GM23338 (cell line): ENCODE results near the gene RPN1. TPM values are rescaled to one million over a fixed set of nuclear protein-coding genes. Genes with fewer than 3 reads are reported as not detected.

Source experiments
- ATAC-seq: fragments of 200-7000 bp; cut with Tn5 transposase; 3 replicates; pipeline ENCODE4 v1.9.1; 2020
- DNase-seq: peaks from one replicate; pipeline ENCODE4 v3.0.0-alpha.2; 2015; ENCODE audit warnings: low spot score
- H2AFZ ChIP-seq: fragments of 200-600 bp; sonication (generic); 2 replicates; pipeline ENCODE4 v1.8.0; 2016; ENCODE audit warnings: antibody characterized with exemption, mild to moderate bottlenecking, moderate library complexity
- H3F3A ChIP-seq: fragments of 200-600 bp; sonication (generic); replicated peaks from 2 replicates; pipeline ENCODE4 v1.8.0; 2017; ENCODE audit warnings: antibody characterized with exemption, mixed run types, low read depth
- H3K27ac ChIP-seq: fragments of 200-600 bp; sonication (generic); 2 replicates; pipeline ENCODE4 v1.6.1; 2016; ENCODE audit warnings: low read depth
- H3K27me3 ChIP-seq: fragments of 200-600 bp; sonication (generic); 2 replicates; pipeline ENCODE4 v1.8.0; 2016; ENCODE audit warnings: mild to moderate bottlenecking, mixed run types, moderate library complexity; ENCODE audit not compliant: insufficient read depth
- H3K36me3 ChIP-seq: fragments of 200-600 bp; sonication (generic); 2 replicates; pipeline ENCODE4 v1.8.0; 2016; ENCODE audit warnings: mild to moderate bottlenecking; ENCODE audit not compliant: insufficient read depth
- H3K4me1 ChIP-seq: fragments of 200-600 bp; sonication (generic); 2 replicates; pipeline ENCODE4 v1.8.0; 2016; ENCODE audit warnings: mild to moderate bottlenecking, moderate library complexity; ENCODE audit not compliant: insufficient read depth
- H3K4me2 ChIP-seq: fragments of 200-600 bp; sonication (generic); 2 replicates; pipeline ENCODE4 v1.7.1; 2017; ENCODE audit warnings: mixed run types
- H3K4me3 ChIP-seq: fragments of 200-600 bp; sonication (generic); 2 replicates; pipeline ENCODE4 v1.6.1; 2016; ENCODE audit warnings: mixed run types
- H3K79me2 ChIP-seq: fragments of 200-600 bp; sonication (generic); replicated peaks from 2 replicates; pipeline ENCODE4 v1.8.0; 2017; ENCODE audit warnings: mild to moderate bottlenecking; ENCODE audit not compliant: insufficient read depth
- H3K9me2 ChIP-seq: fragments of 200-600 bp; sonication (generic); 2 replicates; pipeline ENCODE4 v1.8.0; 2017; ENCODE audit not compliant: insufficient read depth
- H4K20me1 ChIP-seq: fragments of 200-600 bp; sonication (generic); replicated peaks from 2 replicates; pipeline ENCODE4 v1.8.0; 2017; ENCODE audit warnings: mild to moderate bottlenecking; ENCODE audit not compliant: insufficient read depth
- H3K27ac Mint-ChIP-seq: 2 replicates; pipeline ENCODE4 v1.8.0; 2020; ENCODE audit warnings: inconsistent platforms, mild to moderate bottlenecking, moderate library complexity, mixed read lengths
- H3K27me3 Mint-ChIP-seq: 3 replicates; pipeline ENCODE4 v1.8.0; 2022; ENCODE audit warnings: low read depth, mild to moderate bottlenecking, moderate library complexity, mixed read lengths, inconsistent platforms; ENCODE audit not compliant: insufficient read depth, poor library complexity
- H3K36me3 Mint-ChIP-seq: 3 replicates; pipeline ENCODE4 v1.8.0; 2021; ENCODE audit warnings: low read depth, mild to moderate bottlenecking, inconsistent platforms, moderate library complexity, mixed read lengths
- H3K4me1 Mint-ChIP-seq: 3 replicates; pipeline ENCODE4 v1.8.0; 2020; ENCODE audit warnings: mild to moderate bottlenecking, inconsistent platforms, mixed read lengths
- H3K4me3 Mint-ChIP-seq: 3 replicates; pipeline ENCODE4 v1.8.0; 2021; ENCODE audit warnings: moderate library complexity, mild to moderate bottlenecking, inconsistent platforms, mixed read lengths
- H3K9me3 Mint-ChIP-seq: 3 replicates; pipeline ENCODE4 v1.8.0; 2020; ENCODE audit warnings: moderate library complexity, mild to moderate bottlenecking, inconsistent platforms, mixed read lengths
- EZH2phosphoT487 ChIP-seq: fragments of 200-600 bp; sonication (generic); IDR thresholded peaks from one replicate; pipeline ENCODE4 v1.8.1; 2018; ENCODE audit warnings: antibody characterized with exemption; ENCODE audit not compliant: unreplicated experiment
- ZNF114 ChIP-seq: fragments of 250-450 bp; sonication (Bioruptor Pico); IDR thresholded peaks from 2 replicates; pipeline ENCODE4 v1.5.0; 2020; ENCODE audit warnings: mild to moderate bottlenecking, moderate library complexity
- polyA plus RNA-seq: library from polyadenylated mRNA; unstranded; fragments of >200 nt; fragmentation: Nextera tagmentation; extraction: Ambion mirVana; gene quantifications from 2 replicates; pipeline ENCODE4 v1.2.1, GENCODE V29; 2016
- total RNA-seq: library from RNA; depleted of rRNA; stranded (reverse); fragments of >200 nt; shearing (Covaris generic); gene quantifications from 2 replicates; pipeline ENCODE4 v1.2.3, GENCODE V29; 2014
- TF ChIP-seq, protein P1 (sequence below): fragments of 250-450 bp; sonication (Bioruptor Pico); IDR thresholded peaks from 2 replicates; pipeline ENCODE4 v1.5.0; 2020; ENCODE audit warnings: mild to moderate bottlenecking, moderate library complexity
- TF ChIP-seq, protein P2 (sequence below): IDR thresholded peaks from one replicate; pipeline ENCODE4 v1.6.1; 2018; ENCODE audit warnings: antibody characterized with exemption; ENCODE audit not compliant: unreplicated experiment

Gene RPN1
- total and polyA plus RNA-seq, 2 experiments from 2014 or later: 111 to 231 TPM

DNA sequence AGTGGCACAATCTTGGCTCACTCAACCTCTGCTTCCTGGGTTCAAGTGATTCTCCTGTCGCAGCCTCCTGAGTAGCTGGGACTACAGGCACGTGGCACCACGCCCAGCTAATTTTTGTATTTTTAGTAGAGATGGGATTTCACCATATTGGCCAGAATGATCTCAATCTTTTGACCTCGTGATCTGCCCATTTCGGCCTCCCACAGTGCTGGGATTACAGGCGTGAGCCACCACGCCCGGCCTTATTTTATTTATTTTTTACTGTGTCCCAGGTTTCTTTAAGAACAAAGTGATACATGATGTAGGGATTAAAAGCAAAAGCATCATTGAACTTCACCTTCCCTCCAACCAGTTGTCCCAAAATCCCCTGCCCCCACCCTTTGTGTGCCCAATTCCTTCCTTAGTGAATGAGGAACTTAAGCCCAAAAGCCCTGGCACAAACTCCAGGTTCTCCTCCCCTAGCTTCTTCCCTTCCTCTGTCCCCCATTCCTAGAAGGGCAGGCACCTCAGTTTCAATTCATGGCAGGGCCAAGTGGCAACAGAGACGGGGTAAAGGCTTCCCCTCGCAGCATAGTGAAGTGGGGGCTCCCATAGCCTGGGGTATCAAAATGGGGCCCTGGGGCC, 23.7 kb upstream of the RPN1 start (continued):
- TF ChIP-seq, protein P1, sequence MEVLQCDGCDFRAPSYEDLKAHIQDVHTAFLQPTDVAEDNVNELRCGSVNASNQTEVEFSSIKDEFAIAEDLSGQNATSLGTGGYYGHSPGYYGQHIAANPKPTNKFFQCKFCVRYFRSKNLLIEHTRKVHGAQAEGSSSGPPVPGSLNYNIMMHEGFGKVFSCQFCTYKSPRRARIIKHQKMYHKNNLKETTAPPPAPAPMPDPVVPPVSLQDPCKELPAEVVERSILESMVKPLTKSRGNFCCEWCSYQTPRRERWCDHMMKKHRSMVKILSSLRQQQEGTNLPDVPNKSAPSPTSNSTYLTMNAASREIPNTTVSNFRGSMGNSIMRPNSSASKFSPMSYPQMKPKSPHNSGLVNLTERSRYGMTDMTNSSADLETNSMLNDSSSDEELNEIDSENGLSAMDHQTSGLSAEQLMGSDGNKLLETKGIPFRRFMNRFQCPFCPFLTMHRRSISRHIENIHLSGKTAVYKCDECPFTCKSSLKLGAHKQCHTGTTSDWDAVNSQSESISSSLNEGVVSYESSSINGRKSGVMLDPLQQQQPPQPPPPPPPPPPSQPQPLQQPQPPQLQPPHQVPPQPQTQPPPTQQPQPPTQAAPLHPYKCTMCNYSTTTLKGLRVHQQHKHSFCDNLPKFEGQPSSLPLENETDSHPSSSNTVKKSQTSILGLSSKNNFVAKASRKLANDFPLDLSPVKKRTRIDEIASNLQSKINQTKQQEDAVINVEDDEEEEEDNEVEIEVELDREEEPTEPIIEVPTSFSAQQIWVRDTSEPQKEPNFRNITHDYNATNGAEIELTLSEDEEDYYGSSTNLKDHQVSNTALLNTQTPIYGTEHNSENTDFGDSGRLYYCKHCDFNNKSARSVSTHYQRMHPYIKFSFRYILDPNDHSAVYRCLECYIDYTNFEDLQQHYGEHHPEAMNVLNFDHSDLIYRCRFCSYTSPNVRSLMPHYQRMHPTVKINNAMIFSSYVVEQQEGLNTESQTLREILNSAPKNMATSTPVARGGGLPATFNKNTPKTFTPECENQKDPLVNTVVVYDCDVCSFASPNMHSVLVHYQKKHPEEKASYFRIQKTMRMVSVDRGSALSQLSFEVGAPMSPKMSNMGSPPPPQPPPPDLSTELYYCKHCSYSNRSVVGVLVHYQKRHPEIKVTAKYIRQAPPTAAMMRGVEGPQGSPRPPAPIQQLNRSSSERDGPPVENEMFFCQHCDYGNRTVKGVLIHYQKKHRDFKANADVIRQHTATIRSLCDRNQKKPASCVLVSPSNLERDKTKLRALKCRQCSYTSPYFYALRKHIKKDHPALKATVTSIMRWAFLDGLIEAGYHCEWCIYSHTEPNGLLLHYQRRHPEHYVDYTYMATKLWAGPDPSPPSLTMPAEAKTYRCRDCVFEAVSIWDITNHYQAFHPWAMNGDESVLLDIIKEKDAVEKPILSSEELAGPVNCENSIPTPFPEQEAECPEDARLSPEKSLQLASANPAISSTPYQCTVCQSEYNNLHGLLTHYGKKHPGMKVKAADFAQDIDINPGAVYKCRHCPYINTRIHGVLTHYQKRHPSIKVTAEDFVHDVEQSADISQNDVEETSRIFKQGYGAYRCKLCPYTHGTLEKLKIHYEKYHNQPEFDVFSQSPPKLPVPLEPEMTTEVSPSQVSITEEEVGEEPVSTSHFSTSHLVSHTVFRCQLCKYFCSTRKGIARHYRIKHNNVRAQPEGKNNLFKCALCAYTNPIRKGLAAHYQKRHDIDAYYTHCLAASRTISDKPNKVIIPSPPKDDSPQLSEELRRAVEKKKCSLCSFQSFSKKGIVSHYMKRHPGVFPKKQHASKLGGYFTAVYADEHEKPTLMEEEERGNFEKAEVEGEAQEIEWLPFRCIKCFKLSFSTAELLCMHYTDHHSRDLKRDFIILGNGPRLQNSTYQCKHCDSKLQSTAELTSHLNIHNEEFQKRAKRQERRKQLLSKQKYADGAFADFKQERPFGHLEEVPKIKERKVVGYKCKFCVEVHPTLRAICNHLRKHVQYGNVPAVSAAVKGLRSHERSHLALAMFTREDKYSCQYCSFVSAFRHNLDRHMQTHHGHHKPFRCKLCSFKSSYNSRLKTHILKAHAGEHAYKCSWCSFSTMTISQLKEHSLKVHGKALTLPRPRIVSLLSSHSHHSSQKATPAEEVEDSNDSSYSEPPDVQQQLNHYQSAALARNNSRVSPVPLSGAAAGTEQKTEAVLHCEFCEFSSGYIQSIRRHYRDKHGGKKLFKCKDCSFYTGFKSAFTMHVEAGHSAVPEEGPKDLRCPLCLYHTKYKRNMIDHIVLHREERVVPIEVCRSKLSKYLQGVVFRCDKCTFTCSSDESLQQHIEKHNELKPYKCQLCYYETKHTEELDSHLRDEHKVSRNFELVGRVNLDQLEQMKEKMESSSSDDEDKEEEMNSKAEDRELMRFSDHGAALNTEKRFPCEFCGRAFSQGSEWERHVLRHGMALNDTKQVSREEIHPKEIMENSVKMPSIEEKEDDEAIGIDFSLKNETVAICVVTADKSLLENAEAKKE: no peak

DNA sequence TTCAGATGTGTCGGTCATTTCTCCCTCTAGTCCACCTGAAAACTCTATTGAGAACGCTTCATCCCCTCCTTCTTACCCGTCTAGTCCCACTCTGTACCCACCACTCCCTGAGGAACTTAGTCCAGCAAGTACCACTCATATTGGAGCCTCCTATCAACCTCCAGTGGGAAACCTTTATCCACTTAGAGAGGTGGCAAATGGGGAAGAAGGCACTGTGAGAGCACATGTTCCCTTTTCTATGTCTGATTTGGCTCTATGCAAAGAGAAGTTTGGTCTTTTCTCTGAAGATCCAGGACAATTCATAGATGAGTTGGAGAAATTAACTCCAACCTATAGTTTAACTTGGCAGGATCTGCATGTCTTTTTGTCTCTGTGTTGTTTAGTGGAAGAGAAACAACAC, 17.0 kb upstream of the RPN1 start:
- DNase-seq: no peak
- no peak for ATAC-seq
- H3K27me3 ChIP-seq: no peaks in the 10 kb centered on the region
- H3K9me3 Mint-ChIP-seq: no peaks in the 10 kb centered on the region; the same call in 2 of the 3 replicates
- H3K4me3 ChIP-seq: no peak overlapping the region
- no peaks in the 10 kb centered on the region for H3K4me1 Mint-ChIP-seq
- no peak overlapping the region for H3K27ac Mint-ChIP-seq
- H3K27me3 Mint-ChIP-seq: no peaks in the 10 kb centered on the region
- H3K9me2 ChIP-seq: no peaks in the 10 kb centered on the region
- no peak overlapping the region for H3K4me3 Mint-ChIP-seq
- H3K4me1 ChIP-seq: no peaks in the 10 kb centered on the region
- H2AFZ ChIP-seq: no peak overlapping the region
- no peaks in the 10 kb centered on the region for H3K36me3 Mint-ChIP-seq
- no peaks in the 10 kb centered on the region for H3F3A ChIP-seq
- no peak overlapping the region for H3K4me2 ChIP-seq
- H3K36me3 ChIP-seq: no peaks in the 10 kb centered on the region
- H3K79me2 ChIP-seq: no peaks in the 10 kb centered on the region
- H3K27ac ChIP-seq: no peak overlapping the region
- H4K20me1 ChIP-seq: no peaks in the 10 kb centered on the region
- TF ChIP-seq, protein P2, sequence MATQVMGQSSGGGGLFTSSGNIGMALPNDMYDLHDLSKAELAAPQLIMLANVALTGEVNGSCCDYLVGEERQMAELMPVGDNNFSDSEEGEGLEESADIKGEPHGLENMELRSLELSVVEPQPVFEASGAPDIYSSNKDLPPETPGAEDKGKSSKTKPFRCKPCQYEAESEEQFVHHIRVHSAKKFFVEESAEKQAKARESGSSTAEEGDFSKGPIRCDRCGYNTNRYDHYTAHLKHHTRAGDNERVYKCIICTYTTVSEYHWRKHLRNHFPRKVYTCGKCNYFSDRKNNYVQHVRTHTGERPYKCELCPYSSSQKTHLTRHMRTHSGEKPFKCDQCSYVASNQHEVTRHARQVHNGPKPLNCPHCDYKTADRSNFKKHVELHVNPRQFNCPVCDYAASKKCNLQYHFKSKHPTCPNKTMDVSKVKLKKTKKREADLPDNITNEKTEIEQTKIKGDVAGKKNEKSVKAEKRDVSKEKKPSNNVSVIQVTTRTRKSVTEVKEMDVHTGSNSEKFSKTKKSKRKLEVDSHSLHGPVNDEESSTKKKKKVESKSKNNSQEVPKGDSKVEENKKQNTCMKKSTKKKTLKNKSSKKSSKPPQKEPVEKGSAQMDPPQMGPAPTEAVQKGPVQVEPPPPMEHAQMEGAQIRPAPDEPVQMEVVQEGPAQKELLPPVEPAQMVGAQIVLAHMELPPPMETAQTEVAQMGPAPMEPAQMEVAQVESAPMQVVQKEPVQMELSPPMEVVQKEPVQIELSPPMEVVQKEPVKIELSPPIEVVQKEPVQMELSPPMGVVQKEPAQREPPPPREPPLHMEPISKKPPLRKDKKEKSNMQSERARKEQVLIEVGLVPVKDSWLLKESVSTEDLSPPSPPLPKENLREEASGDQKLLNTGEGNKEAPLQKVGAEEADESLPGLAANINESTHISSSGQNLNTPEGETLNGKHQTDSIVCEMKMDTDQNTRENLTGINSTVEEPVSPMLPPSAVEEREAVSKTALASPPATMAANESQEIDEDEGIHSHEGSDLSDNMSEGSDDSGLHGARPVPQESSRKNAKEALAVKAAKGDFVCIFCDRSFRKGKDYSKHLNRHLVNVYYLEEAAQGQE: no peak
- TF ChIP-seq EZH2phosphoT487: no peak
- TF ChIP-seq, protein P1: no peak
- no peak for TF ChIP-seq ZNF114
